Neural crest cell (in vitro differentiated cells): Measurements from ENCODE around the gene TTI1. TPM values are rescaled to one million over a fixed set of nuclear protein-coding genes. Genes with fewer than 3 reads are reported as not detected.

ENCODE experiments used
- DNase-seq: peaks from one replicate; pipeline ENCODE4 v3.0.0; 2021; ENCODE audit warnings: low read depth, mixed read lengths, low spot score
- H3K27ac Mint-ChIP-seq: one replicate; pipeline ENCODE4 v1.8.0; 2021; ENCODE audit warnings: mild to moderate bottlenecking, mixed read lengths; ENCODE audit not compliant: unreplicated experiment
- H3K27me3 Mint-ChIP-seq: 2 replicates; pipeline ENCODE4 v1.8.0; 2021; ENCODE audit warnings: low read depth, mild to moderate bottlenecking, mixed read lengths
- H3K36me3 Mint-ChIP-seq: 2 replicates; pipeline ENCODE4 v1.8.0; 2021; ENCODE audit warnings: low read depth, mild to moderate bottlenecking, mixed read lengths
- H3K4me1 Mint-ChIP-seq: 2 replicates; pipeline ENCODE4 v1.8.0; 2021; ENCODE audit warnings: mixed read lengths
- H3K4me3 Mint-ChIP-seq: one replicate; pipeline ENCODE4 v1.8.0; 2021; ENCODE audit warnings: mild to moderate bottlenecking, mixed read lengths
- H3K9me3 Mint-ChIP-seq: 2 replicates; pipeline ENCODE4 v1.8.0; 2021; ENCODE audit warnings: mixed read lengths
- CTCF ChIP-seq: fragments of 200-600 bp; sonication (generic); conservative IDR thresholded peaks from 2 replicates; pipeline ENCODE4 v1.5.0; 2021; ENCODE audit warnings: antibody characterized with exemption, mild to moderate bottlenecking
- total RNA-seq: library from RNA; stranded (reverse); gene quantifications from 2 replicates; pipeline ENCODE4 v1.2.1, GENCODE V29; 2021

TTI1 gene
- total RNA-seq, 1 donor from 2014 or later, result 52.9 TPM

DNA sequence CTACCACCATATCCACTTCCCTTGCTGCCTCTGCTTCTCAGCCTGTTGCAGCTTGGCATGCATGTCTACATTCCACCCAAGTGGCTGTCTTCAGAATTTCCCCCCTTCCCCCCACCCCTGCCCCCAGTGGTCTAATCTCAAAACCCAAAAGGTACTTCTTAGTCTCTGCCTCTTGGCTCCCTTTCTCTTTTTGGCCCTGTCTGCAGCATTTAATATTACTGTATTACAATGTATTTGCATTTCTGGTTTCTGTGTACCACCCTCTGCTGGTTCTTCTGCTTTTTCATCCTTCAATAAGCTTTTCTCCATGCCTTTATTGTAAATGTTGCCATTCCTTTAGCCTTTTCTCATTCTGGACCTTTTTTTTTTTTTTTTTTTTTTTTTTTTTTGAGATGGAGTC, 43.3 kb upstream of the TTI1 start:
- no peak for DNase-seq
- H3K4me3 Mint-ChIP-seq, result no peak overlapping the region
- peaks cover 18% of the 10 kb centered on the region for H3K4me1 Mint-ChIP-seq
- H3K27me3 Mint-ChIP-seq, result no peaks in the 10 kb centered on the region
- no peak for TF ChIP-seq CTCF
- H3K9me3 Mint-ChIP-seq, result peaks cover 13% of the 10 kb centered on the region
- H3K27ac Mint-ChIP-seq, result no peak overlapping the region
- peaks cover 53% of the 10 kb centered on the region for H3K36me3 Mint-ChIP-seq

- Mint-ChIP-seq H3K27ac (no peak overlapping the region), H3K9me3 (peaks cover 7% of the 10 kb centered on the region), H3K27me3 (no peaks in the 10 kb centered on the region), H3K4me3 (no peak overlapping the region), H3K36me3 (peaks cover 54% of the 10 kb centered on the region), H3K4me1 (peaks cover 18% of the 10 kb centered on the region)
- no peak for TF ChIP-seq CTCF
- no peak for DNase-seq
Observed at GRCh38 chr20:38075161-38075998, 42.1 kb upstream of the TTI1 start.

DNA sequence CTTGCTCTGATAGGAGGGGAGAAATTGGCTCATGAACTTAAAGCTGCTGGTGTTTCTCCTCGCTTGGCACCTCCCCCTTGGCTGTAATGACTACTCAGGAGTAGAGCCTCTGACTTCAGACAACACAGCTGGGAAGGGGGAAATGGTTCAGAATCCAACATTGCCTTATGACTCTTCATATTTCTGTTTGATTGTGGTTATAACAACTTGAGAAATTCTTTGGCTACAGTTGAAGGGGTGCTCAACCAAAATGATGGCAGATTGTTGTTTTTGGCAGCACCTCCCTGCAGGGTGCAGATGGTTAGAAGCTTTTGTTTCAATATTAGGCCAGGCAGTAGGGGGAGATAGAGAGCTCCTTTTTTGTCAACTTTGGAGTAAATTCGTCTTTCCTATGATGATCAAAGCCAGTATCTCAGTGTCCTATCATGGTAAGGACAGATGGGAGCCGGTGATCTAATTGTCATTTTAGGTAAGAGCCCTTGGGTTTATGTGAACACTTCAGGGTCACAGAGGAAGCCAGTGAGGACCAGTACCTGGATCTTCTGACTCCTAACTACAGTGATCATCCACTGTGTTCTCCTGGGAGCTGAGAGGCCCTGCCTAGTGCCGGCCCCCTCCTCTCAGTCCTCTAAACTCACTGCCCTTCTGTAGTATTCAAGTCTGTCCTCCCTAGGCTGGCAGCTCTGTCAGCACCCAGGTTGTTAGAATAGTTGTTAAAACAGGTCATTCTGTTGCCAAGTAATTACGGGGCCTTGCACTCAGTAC, 40.2 kb upstream of the TTI1 start:
- Mint-ChIP-seq H3K27me3 (no peaks in the 10 kb centered on the region), H3K9me3 (no peaks in the 10 kb centered on the region), H3K4me1 (peaks cover 18% of the 10 kb centered on the region), H3K4me3 (no peak overlapping the region), H3K36me3 (peaks cover 51% of the 10 kb centered on the region), H3K27ac (no peak overlapping the region)
- peak; percentile 52 for DNase-seq
- TF ChIP-seq CTCF, result peak; percentile 81

DNA sequence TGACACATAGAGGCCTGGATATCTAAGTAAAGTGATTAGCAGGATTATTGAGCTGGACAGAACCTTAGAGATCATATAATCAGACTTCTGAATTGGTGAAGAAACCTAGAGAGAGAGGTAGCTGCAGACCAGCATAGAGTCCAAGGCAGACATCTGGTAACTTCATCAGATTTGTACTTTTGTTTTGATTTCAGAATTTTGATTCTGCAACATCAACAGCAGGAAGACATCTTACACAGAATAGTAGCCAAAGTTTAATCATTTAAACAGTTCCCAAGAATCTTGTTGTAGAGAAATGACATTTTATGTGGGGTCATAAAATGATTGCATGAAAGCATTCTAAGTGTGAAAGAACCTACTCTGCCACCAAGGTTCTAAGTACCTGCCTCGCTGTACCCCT, 39.6 kb upstream of the TTI1 start:
- Mint-ChIP-seq H3K4me1 (peaks cover 13% of the 10 kb centered on the region), H3K27ac (no peak overlapping the region), H3K4me3 (no peak overlapping the region), H3K36me3 (peaks cover 46% of the 10 kb centered on the region), H3K27me3 (no peaks in the 10 kb centered on the region), H3K9me3 (no peaks in the 10 kb centered on the region)
- no peak for DNase-seq
- TF ChIP-seq CTCF, result no peak

DNA sequence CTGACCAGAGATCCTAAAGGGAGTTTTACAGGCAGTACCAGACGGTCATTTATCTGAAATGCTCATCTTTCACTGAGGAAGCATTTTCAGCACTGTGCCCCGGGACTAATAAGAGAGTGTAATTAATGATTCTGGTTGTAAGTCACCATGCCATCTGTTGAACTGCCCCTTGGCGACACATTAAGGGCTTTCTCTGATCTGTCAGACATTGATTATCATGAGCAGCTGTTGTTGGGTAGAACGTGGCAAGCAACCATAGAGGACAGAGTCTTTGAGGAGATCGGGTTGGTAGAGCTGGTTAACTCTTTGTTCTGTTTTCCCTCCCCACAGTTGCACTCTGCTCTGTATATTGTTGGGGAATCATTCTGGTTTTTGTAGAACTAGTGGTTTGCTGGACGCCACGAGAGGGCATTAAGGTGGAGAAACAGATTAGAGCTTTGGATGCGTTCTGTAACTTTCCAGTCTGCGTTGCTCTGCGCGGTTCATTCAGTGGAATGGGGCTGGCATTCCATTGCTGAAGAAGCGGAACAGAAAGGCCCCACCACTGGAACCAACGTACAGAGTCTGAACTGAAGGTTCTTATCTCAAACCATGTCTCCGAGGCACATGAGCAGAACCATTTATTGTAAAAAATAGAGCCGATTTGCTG, 34.6 kb upstream of the TTI1 start:
- H3K27me3 Mint-ChIP-seq, result no peaks in the 10 kb centered on the region
- DNase-seq, result no peak
- TF ChIP-seq CTCF, result no peak
- H3K27ac Mint-ChIP-seq, result no peak overlapping the region
- H3K9me3 Mint-ChIP-seq, result no peaks in the 10 kb centered on the region
- no peaks in the 10 kb centered on the region for H3K4me1 Mint-ChIP-seq
- no peak overlapping the region for H3K4me3 Mint-ChIP-seq
- H3K36me3 Mint-ChIP-seq, result peaks cover 44% of the 10 kb centered on the region
